GM18907 (cell line): ENCODE results near the gene ELAVL1.
"Not testable (repeated sequence)": the region's sequence is repeated elsewhere in the genome, so short reads cannot be mapped to it uniquely, and the experiment has no call there.

ENCODE experiments used
- ATAC-seq: cut with Tn5 transposase; IDR thresholded peaks from one replicate; pipeline ENCODE4 v1.9.1; 2021; ENCODE audit warnings: mild to moderate bottlenecking, moderate library complexity; ENCODE audit not compliant: unreplicated experiment

ELAVL1 gene

DNA sequence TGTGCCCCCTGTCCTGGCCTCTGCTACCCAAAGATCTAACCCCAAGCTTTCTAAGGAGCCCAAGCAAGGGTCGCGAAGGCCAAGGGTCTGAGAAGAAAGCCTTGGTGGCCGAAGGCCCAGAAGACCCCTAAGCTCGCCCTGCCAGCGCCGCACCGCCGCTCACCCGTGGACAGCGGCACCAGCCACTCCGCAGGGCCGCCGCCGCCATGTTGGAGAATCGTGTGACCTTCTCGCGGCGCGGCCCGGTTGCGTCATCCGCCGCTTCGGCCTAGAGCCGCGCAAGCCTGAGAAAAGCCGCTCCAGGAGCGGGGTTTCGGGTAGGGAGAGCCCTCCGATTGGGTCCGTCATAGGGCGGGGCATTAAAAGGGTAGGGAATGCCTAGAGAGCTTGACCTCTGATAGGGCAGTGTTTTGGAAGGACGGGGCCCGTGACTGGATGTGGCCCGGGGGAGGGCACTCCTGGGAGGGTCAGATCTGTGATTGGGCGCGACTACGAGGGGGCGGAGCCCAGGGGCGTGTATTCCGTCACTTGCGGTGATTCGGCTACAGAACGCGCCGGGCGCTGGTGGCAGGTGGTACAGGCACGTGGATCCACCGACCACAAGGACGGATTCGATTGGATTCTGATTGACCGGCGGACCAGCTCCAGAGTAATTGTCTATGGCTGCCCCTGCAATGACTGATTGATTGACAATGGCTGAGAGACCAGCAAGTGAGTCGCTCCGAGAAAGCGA lies 61.8 kb downstream of the ELAVL1 start, which contains the start of gene TIMM44:
TSS of gene TIMM44 (minus strand) at position 223 of the 733 bp plus-strand sequence. CDS start at position 208, 15 bp downstream.
- ATAC-seq = peak; percentile 94

DNA sequence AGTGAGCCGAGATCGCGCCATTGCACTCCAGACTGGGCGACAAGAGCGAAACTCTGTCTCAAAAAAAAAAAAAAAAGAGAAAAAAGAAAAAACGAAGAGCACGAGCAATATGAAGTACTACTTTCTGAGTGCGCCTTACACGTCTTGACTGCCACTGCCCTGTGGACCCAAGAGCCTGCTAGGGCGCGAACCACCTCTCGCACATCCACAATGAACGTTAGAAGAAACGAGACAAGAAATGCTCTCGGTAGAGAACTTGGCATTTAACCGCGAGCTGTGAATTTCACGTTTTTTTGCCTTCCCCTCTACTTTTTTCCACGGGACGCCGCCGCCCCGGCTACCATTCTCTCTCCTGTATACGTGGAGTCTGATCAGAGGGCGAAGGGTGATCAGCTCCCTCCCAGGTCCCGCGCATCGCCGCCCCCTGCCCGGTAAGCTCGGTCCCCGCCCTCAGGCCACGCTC lies 62.4 kb downstream of the ELAVL1 start:
- ATAC-seq = no peak

DNA sequence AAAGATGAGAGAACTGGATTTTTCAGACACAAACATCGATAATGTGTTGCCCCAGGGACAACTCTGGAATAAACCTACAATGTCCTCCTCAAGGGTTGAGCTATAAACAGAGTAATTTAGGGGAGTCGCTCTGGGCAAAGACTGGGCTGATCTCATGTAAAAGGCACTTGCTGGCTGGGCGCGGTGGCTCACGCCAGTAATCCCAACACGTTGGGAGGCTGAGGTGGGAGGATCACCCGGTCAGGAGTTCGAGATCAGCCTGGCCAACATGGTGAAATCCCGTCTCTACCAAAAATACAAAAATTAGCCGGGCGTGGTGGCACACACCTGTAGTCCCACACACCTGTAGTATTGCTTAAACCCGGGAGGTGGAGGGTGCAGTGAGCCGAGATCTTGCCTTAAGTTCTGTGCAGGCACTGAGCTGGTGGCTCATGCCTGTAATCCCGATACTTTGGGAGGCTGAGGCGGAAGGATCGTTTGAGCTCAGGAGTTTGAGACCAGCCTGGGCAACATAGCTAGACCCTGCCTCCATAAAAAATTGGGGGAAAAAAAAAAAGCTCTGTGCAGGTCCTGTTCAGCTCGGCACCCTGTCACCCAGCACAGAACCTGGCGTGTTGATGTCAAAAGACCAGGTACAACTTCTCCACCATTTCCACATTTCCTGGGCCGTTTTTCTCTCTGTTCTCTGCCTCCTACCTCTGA lies 63.4 kb downstream of the ELAVL1 start:
- no peak for ATAC-seq

DNA sequence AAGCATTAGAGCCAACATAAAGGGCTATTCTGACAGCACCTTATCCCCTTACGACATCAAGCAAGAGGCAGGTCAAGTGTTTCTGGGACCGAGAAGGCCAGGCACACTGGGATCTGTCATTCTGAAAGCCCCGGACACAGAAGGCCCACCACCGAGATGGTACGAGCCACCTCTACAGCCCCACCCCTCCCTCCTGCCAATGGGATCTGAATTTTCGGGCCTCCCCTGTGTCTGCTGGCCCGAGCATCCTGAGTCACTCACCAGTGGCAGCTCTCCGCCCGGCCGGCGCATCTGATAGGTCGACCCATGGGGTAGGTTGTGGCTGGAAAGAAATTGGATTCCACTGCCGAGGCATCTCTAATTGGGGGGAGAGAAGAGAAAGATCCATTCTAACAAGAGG lies 64.6 kb downstream of the ELAVL1 start:
- no peak for ATAC-seq

DNA sequence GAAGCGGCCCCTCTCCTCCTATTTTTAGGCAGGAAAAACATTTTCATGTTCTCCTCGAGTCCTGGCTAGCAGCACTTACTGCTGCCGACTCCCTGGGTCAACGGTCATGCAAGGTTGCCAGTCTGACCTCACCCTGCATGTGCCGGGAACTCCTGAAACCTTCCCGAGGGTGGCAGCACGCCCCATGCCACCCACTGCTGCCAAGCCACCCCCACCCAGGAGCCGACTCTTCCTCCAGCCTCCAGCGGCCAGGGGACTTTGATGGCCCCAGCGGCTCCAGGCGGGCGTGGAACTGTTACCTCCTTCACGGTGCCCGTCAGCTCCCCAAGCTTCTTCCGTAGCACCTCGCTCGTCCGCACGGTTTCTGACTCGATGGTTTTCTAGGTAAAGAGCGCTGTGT lies 70.7 kb downstream of the ELAVL1 start:
- ATAC-seq = no peak

DNA sequence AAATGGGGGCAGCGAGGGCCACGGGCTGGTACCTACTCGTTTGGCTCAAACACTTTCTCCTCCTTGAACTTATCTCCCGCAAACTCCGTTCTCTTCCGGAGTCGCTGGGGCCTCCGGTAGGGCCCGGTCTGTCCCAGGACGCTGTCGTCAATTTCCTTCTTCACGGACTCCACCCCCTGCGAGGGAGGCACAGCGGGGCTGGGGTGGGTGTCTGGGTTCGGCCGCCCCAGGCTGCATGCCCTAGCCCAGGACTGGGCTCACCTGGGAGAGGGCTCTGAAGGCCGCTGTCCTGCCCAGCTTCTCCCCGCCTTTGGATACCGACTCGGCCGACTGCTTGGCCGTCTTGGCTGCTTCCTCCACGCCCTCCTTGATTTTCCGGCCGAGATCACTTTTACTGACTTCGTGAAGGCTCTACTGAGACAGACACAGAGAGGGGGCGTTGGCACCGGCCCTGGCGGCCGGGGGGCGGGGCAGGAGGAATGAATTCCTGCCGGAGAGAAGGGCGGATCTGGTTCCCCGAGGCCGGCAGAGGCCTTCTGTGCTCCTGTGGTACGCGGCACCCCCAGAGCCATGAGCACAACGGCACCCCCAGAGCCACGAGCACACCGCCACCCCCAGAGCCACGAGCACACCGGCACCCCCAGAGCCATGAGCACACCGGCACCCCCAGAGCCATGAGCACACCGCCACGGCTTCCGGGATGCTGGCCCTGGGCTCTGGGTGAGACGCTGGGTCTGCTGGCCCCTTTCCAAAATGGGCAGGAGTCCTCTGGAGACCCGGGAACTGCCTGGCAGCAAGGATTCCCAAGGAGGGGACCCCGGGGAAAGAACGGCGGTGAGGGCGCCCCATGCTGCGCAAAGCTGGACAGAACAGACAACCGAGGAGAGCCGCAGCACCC lies 71.4 kb downstream of the ELAVL1 start:
- no peak for ATAC-seq

DNA sequence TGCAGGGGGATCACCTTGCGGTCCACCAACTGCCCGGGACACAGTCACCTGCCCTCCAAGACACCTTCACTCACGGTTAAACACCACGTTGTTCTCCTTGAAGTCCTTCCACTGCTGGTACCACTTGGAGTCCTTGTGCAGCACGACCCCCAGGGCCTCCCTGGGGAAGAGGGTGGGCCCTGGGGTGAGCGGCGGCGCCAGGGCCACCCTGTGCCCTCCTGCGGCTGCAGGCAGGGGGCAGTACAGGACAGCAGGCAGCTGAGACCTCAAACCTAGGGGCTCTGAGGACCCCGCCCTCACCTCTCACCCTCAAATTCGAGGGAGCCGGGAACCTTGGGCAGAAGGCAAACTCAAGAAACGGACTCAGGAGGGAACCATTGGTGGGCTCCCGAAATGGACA lies 72.0 kb downstream of the ELAVL1 start:
- no peak for ATAC-seq

DNA sequence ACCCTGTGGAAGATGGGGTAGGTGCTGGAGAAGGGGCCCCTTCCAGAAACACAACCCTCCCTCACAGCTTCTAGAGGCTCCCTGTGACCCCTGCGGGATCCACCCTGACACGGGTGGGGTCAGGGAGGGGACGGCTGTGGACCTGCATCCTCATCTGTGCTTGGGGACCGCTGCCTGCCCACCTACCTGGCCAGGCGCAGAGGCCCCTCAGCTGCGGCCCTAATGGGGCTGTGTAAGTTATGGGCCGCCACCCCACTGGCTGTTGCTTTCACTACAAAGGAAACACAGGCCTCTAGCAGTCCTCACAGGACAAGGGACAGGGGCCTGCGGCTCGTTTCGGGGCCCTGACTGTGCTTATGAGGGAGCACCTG lies 72.5 kb downstream of the ELAVL1 start:
- ATAC-seq = no peak

DNA sequence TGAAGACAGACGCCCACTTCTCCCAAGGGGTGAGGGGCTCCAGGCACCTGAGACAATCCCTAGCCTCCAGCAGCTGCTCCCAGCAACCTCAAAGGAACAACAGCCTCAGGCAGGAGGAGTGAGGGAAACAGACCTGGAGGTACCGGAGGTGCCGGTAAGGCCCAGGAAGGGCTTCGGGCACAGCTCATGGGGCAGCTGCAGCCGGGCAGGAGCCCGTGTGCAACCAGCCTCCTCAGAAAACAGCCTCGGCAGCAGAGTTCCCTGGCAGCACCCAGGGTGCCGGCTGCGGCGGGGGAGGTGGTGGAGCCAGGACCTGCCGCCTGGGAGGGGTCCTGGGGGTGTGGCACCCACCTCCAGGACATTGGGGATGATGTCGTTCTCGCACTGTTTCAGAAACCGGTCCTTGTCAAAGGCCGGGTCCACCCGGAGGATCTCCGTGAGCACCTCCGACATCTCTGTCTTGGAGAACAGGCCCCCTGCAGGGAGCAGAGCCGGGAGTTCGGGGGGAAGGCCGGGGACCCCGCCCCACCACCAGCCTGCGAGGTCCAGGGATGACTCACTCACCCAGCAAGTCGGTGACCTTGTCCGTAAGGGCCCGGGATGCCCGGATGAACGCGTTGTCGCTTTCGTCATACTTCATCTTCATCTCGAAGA lies 73.0 kb downstream of the ELAVL1 start:
- ATAC-seq = no peak

DNA sequence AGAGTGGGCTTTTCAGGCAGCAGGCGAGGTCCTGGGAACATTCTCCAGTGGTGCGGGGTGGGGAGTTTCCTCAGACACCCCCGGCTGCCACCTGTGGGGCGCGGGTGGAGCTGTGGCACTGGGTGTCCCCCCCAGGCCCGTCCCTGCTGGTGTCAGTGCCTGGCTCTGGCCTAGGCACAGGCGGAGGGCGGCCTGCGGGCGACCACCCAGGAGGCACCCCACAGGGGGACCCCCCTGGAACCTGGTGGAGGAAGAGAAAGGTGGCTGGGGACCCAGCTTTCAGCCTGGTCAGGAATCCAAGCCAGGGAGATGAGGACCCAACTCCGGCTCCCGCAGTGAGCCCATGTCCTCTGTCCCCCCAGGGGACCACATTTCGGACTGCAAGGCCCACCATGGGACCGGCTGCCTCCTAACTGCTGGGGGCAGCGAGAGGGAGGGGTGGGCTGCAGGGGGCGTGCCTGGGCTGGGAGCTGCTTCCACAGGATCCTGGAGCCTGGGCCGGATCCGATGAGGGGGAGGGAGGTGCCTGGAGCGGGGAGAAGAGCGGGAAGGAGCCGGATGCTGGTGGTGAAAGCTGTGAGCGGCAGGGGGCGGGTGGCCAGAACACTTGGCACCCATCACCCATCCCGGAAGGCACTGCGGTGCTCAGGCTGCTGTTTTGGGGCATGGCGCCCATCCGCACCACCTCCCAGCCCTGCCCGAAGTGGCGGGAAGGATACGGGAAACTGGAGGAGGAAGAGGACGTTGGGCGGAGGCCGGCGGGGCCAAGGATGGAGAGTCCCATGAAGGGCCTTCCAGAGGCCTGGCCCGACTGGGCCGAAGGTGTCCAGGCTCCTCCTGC lies 74.0 kb downstream of the ELAVL1 start:
- no peak for ATAC-seq

DNA sequence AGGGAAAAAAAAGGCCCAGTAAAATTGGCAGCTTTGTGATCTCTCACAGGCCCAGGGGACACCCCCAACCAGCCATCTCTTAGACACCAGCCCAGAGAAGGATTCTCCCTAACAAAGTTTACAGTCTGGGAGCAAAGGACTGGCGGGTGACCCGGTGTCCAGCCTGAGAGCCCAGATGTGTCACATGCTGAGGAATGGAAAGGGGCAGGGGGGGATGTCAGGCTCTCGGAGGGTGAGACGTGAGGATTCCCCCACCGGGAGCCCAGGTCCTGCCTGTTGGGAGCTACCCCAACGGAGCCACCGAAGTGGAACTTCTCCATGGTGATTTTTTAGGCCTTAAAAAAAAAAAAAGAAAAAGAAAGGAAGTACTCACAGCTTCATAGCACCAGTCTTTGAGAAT lies 74.7 kb downstream of the ELAVL1 start:
- ATAC-seq = no peak

DNA sequence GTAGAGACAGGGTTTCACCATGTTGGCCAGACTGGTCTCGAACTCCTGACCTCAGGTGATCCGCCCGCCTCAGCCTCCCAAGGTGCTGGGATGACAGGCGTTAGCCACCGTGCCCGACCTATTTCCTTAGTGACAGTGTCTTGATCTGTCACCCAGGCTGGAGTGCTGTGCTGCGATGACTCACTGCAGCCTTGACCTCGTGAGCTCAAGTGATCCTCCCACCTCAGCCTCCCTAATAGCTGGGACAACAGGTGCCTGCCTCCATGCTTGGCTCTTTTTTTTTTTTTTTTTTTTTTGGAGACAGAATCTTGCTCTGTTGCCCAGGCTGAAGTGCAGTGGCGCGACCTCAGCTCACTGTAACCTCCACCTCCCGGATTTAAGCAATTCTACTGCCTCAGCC lies 75.4 kb downstream of the ELAVL1 start:
- ATAC-seq = not testable (repeated sequence)

DNA sequence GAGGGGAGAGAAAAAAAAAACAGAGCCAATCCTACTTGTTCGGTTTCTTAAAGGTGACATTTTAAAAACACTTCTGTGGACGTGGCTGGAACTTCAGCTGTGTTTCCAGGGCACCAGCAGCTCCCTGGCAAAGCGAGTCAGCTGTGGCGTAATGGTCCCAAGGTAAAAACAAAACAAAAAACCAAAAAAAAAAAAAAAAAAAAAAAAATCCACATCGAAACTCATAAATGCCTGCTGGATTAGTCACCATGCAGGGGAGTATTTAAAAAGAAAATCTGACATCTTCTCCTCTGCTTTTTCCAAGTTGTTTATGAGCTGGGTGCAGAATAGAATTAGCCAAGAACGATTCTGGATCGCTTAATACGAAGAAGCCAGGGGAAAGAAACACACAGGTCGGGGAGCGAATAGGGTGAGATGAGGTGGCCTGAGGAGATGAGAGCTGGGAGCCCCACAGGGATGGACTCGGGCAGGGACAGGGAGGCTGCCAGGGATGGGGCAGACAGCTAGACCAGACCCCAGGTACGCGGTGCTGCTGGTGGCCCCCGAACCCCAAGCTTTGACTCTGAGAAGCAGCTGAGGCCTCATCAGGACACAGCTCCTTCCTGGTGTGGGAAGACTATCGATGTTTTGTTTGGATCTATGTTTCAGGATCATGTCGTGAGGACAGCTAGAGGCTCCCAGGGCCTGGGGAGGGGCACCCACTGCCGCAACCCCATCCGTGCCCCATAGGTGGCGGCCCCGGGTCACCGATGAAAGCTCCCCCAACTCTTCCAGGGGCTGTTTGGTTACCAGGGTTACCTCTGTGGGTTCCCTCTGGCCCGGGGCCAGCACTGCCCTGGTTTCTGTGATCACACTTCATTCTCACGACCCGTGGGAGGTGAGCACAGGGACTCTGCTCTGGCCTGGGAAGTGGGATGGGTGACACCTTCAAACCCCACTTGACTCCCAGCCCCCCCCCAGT lies 76.4 kb downstream of the ELAVL1 start:
- no peak for ATAC-seq

DNA sequence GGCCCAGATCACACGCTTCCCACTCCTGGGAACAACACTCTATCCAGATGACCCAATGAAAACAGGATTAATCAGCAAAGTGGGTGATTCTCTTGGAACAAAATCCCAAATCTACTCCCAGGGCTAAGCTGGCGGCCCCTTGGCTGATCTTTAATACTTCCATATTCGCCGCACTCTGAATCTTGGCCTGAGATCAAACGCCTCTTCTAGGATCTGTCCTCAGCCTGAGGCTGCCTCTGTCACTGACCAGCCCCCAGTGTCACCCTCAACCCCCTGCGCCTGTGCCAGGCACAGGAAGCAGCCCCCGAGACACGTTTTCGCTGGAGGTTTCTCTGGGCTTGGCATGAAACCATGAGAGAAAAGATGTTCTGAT lies 77.1 kb downstream of the ELAVL1 start:
- ATAC-seq = no peak

DNA sequence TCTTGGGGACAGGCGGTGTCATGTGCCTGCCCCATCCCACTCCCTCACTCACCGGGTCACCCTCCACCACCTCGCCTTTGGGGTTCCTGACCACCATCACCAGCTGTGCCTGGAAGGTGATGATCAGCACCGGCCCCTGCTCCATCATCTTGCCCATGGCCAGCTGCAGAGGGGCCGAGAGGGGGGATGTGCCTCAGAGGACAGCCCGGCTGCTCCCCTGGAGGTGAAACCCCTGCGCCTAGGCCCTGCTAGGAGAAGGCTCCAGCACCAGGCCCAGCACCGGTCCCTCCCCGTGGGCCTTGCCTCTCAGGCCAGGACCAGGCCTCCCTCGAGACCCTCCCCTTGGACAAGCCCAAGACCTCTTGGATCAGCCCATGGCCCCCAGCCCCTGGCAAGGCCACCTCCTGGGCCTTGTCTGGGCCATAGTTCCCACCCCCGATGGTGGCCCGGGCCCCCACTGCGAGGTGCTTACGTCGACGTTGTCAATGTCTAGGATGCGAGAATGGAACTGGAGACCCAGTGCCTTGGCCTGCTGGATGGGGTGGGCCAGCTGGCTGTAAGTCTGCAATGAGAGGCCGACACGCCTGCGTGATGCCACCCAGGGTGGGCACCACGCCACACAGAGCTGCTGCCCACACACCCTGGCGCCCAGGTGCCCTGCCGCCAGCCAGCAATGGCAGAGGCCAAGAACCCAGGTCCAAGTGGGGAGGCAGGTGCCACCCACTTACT lies 77.7 kb downstream of the ELAVL1 start:
- no peak for ATAC-seq

DNA sequence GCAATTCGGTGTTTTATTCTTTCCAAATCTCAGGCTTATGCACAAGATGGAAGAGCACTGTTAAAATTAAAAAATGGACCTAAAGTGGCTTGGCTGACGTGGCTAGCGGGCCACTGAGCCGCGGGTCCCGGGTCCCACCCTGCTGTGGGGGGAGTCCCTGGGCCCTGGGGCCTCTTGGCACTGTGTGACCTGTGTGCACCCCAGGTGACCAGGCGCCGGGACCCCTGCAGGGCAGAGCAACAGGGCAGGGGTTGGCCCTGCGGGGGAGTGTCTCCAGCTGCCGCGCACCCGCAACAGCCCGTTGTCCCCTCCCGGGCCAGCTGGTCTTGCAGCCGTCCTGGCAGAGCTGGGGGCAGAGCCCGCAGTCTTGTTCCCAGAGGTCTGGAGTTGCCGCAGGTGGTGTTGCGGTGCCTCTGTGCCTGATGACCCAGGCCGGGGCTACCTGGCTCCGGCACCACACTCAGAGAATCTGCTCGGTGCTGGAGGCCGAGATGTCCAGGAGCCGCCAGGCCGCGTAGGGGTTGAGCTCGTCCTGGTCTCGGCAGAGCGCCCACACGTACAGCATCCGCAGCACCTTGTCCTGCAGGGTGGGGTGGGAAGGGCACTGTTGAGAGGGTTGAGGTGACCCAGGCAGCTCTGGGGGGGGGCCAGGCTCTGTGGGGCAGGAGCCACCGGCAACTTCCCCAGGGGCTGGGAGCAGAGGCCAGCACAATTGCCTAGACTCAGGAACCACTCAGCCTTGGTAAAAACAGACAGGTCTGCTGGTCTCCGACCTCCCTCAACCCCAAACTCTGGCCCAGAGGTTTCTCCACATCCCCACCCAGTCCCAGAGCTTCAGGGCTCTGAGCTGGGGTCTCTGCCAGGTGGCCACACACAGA lies 78.5 kb downstream of the ELAVL1 start:
- ATAC-seq = no peak

DNA sequence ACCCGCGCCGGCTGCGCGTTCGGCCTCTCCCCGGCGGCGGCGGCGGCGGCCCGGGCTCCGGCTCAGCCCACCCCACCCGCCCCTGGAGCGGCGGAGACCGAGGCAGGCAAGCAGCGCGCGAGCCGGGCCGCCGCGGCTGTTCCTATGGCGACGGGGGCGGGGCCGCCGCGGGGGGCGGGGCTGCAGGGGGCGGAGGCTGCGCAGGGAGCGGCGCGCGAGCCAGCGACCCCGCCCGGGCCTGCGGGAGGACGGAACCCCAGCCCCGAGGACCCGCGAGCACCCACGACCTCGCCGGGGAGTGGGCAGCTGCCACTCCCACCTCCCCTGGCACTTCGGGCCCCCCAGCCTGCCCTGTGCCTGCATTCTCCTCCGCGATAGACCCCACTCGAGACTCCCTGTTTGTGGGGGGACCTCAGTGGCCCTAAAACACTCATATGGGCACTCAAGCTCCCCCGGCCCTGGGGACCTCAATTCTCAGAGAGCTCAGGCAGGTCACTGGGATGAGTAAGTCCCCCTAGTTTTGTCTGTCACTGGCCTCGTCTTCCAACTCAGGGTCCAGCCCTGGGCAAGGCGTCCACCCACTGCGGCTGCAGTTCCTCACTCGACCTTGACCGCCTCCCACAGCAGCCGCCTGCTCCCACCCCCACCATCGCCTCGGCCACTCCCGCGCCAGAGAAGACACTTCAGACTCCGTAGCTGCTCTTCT lies 79.3 kb downstream of the ELAVL1 start, which contains the start of gene CTXN1:
TSS of gene CTXN1 (minus strand) at position 115 of the 706 bp plus-strand sequence. CDS start 597 bp downstream, outside the sequence.
- ATAC-seq = no peak
